Nephron progenitor cell (in vitro differentiated cells): Measurements from ENCODE around the gene IRAG1.

Source experiments
- DNase-seq: peaks from one replicate; pipeline ENCODE4 v3.0.0; 2021
- H3K27ac Mint-ChIP-seq: 2 replicates; pipeline ENCODE4 v1.8.0; 2021; ENCODE audit warnings: mild to moderate bottlenecking, moderate library complexity, mixed read lengths
- H3K27me3 Mint-ChIP-seq: 2 replicates; pipeline ENCODE4 v1.8.0; 2021; ENCODE audit warnings: mild to moderate bottlenecking, low read depth, mixed read lengths; ENCODE audit not compliant: poor library complexity
- H3K36me3 Mint-ChIP-seq: 2 replicates; pipeline ENCODE4 v1.8.0; 2021; ENCODE audit warnings: low read depth, mixed read lengths
- H3K4me1 Mint-ChIP-seq: 2 replicates; pipeline ENCODE4 v1.8.0; 2021; ENCODE audit warnings: mixed read lengths
- H3K4me3 Mint-ChIP-seq: 2 replicates; pipeline ENCODE4 v1.8.0; 2021; ENCODE audit warnings: mild to moderate bottlenecking, moderate library complexity, mixed read lengths
- H3K9me3 Mint-ChIP-seq: 2 replicates; pipeline ENCODE4 v1.8.0; 2021; ENCODE audit warnings: mild to moderate bottlenecking, moderate library complexity, mixed read lengths
- CTCF ChIP-seq: fragments of 200-600 bp; sonication (generic); IDR thresholded peaks from 2 replicates; pipeline ENCODE4 v1.5.0; 2021; ENCODE audit warnings: antibody characterized with exemption

Gene IRAG1

GRCh38 chr11:10663365-10663764, 30.2 kb downstream of the IRAG1 start:
- Mint-ChIP-seq H3K4me3 (no peak overlapping the region), H3K27ac (no peak overlapping the region), H3K4me1 (peaks cover 62% of the 10 kb centered on the region), H3K9me3 (no peaks in the 10 kb centered on the region), H3K27me3 (peaks cover 9% of the 10 kb centered on the region), H3K36me3 (no peaks in the 10 kb centered on the region)
- no peak for DNase-seq
- no peak for TF ChIP-seq CTCF

GRCh38 chr11:10660323-10660722, 33.2 kb downstream of the IRAG1 start:
- no peak for TF ChIP-seq CTCF
- DNase-seq, result no peak
- Mint-ChIP-seq H3K27me3 (peaks cover 9% of the 10 kb centered on the region), H3K9me3 (no peaks in the 10 kb centered on the region), H3K27ac (peak overlapping the region; percentile 66), H3K4me3 (no peak overlapping the region), H3K36me3 (no peaks in the 10 kb centered on the region), H3K4me1 (peaks cover 41% of the 10 kb centered on the region)

GRCh38 chr11:10659339-10660216, 34.0 kb downstream of the IRAG1 start:
- Mint-ChIP-seq H3K36me3 (no peaks in the 10 kb centered on the region), H3K9me3 (no peaks in the 10 kb centered on the region), H3K27ac (peak overlapping the region; percentile 89), H3K27me3 (peaks cover 7% of the 10 kb centered on the region), H3K4me3 (no peak overlapping the region), H3K4me1 (peaks cover 41% of the 10 kb centered on the region)
- no peak for TF ChIP-seq CTCF
- DNase-seq, result peak; percentile 18

GRCh38 chr11:10658621-10659338, 34.8 kb downstream of the IRAG1 start:
- H3K27me3 Mint-ChIP-seq, result peaks cover 6% of the 10 kb centered on the region
- no peak for TF ChIP-seq CTCF
- H3K27ac Mint-ChIP-seq, result peak overlapping the region; percentile 89
- DNase-seq, result no peak
- H3K9me3 Mint-ChIP-seq, result no peaks in the 10 kb centered on the region
- no peaks in the 10 kb centered on the region for H3K36me3 Mint-ChIP-seq
- no peak overlapping the region for H3K4me3 Mint-ChIP-seq
- H3K4me1 Mint-ChIP-seq, result peaks cover 41% of the 10 kb centered on the region

GRCh38 chr11:10657308-10658271, 36.0 kb downstream of the IRAG1 start:
- Mint-ChIP-seq H3K27me3 (peaks cover 6% of the 10 kb centered on the region), H3K36me3 (no peaks in the 10 kb centered on the region), H3K9me3 (no peaks in the 10 kb centered on the region), H3K4me1 (peaks cover 41% of the 10 kb centered on the region), H3K27ac (no peak overlapping the region), H3K4me3 (no peak overlapping the region)
- TF ChIP-seq CTCF, result no peak
- DNase-seq, result no peak
